HFFc6 (cell line): ENCODE results near the gene SLC43A2. TPM values are rescaled to one million over a fixed set of nuclear protein-coding genes. Genes with fewer than 3 reads are reported as not detected.

Experiments used
- DNase-seq: peaks from one replicate; pipeline ENCODE4 v3.0.0-alpha.2; 2018
- H3K27ac Mint-ChIP-seq: 2 replicates; pipeline ENCODE4 v1.8.0; 2020; ENCODE audit warnings: mild to moderate bottlenecking, mixed read lengths
- H3K27me3 Mint-ChIP-seq: 2 replicates; pipeline ENCODE4 v1.8.0; 2021; ENCODE audit warnings: mild to moderate bottlenecking, moderate library complexity, mixed read lengths; ENCODE audit not compliant: insufficient read depth
- H3K36me3 Mint-ChIP-seq: 2 replicates; pipeline ENCODE4 v1.8.0; 2021; ENCODE audit warnings: low read depth, mixed read lengths
- H3K4me1 Mint-ChIP-seq: 2 replicates; pipeline ENCODE4 v1.8.0; 2020; ENCODE audit warnings: low read depth, mixed read lengths
- H3K4me3 Mint-ChIP-seq: 2 replicates; pipeline ENCODE4 v1.8.0; 2020; ENCODE audit warnings: mild to moderate bottlenecking, moderate library complexity, mixed read lengths
- H3K9me3 Mint-ChIP-seq: 2 replicates; pipeline ENCODE4 v1.8.0; 2020; ENCODE audit warnings: mild to moderate bottlenecking, mixed read lengths
- CTCF ChIP-seq: fragments of 200-600 bp; sonication (generic); IDR thresholded peaks from 2 replicates; pipeline ENCODE4 v1.5.0; 2021; ENCODE audit warnings: antibody characterized with exemption, mild to moderate bottlenecking
- total RNA-seq, 6 experiments: library from RNA; stranded (reverse); fragmentation: NEBNext Ultra II Directional; extraction: Animal tissue kit (Norgen Biotek cat#: 25700); gene quantifications; 2 replicates in 1 of 6; 3 replicates in 5 of 6; pipeline ENCODE4 v1.2.3, GENCODE V29; 2021

SLC43A2 gene
- total RNA-seq, 6 experiments from 2014 or later, result 6.4 to 11.2 (median 6.9) TPM

- no peak overlapping the region for H3K27ac Mint-ChIP-seq
- no peaks in the 10 kb centered on the region for H3K36me3 Mint-ChIP-seq
- H3K4me3 Mint-ChIP-seq, result no peak overlapping the region
- H3K9me3 Mint-ChIP-seq, result no peaks in the 10 kb centered on the region
- H3K4me1 Mint-ChIP-seq, result no peaks in the 10 kb centered on the region; the same call in 1 of the 2 replicates
- no peak for DNase-seq
- peaks cover 8% of the 10 kb centered on the region for H3K27me3 Mint-ChIP-seq
- no peak for TF ChIP-seq CTCF
Measured at GRCh38 chr17:1635675-1636465, 7.2 kb upstream of the SLC43A2 start.

- Mint-ChIP-seq H3K27me3 (peaks cover 8% of the 10 kb centered on the region), H3K4me3 (no peak overlapping the region), H3K27ac (no peak overlapping the region), H3K4me1 (peaks cover 5% of the 10 kb centered on the region), H3K9me3 (no peaks in the 10 kb centered on the region), H3K36me3 (no peaks in the 10 kb centered on the region)
- TF ChIP-seq CTCF, result no peak
- DNase-seq, result no peak
Measured at GRCh38 chr17:1634841-1635650, 6.4 kb upstream of the SLC43A2 start.

- peaks cover 18% of the 10 kb centered on the region for H3K27me3 Mint-ChIP-seq
- H3K9me3 Mint-ChIP-seq, result no peaks in the 10 kb centered on the region
- TF ChIP-seq CTCF, result no peak
- no peak overlapping the region for H3K27ac Mint-ChIP-seq
- DNase-seq, result no peak
- no peaks in the 10 kb centered on the region for H3K36me3 Mint-ChIP-seq
- H3K4me3 Mint-ChIP-seq, result no peak overlapping the region
- peaks cover 23% of the 10 kb centered on the region for H3K4me1 Mint-ChIP-seq
Measured at GRCh38 chr17:1630662-1631061, 2.0 kb upstream of the SLC43A2 start.

GRCh38 chr17:1629504-1630310 is 1.1 kb upstream of the SLC43A2 start:
- Mint-ChIP-seq H3K9me3 (no peaks in the 10 kb centered on the region), H3K27ac (peak overlapping the region; percentile 58), H3K4me1 (peaks cover 26% of the 10 kb centered on the region), H3K4me3 (peak overlapping the region; percentile 51), H3K36me3 (no peaks in the 10 kb centered on the region), H3K27me3 (peaks cover 18% of the 10 kb centered on the region)
- peak; percentile 76 for TF ChIP-seq CTCF
- no peak for DNase-seq

- H3K4me3 Mint-ChIP-seq, result peak overlapping the region; percentile 87
- peaks cover 26% of the 10 kb centered on the region for H3K4me1 Mint-ChIP-seq
- peak; percentile 89 for DNase-seq
- peak; percentile 75 for TF ChIP-seq CTCF
- H3K27ac Mint-ChIP-seq, result peak overlapping the region; percentile 88
- H3K36me3 Mint-ChIP-seq, result no peaks in the 10 kb centered on the region
- peaks cover 20% of the 10 kb centered on the region for H3K27me3 Mint-ChIP-seq
- no peaks in the 10 kb centered on the region for H3K9me3 Mint-ChIP-seq
Measured at GRCh38 chr17:1628856-1629503, 346 bp upstream of the SLC43A2 start.
